GM12872 (cell line): ENCODE data around the gene UCK1.
A peak's percentile ranks its signal among the peaks of the same experiment; 100 is the strongest.

Experiments
- TF ChIP-seq, protein P1 (sequence below): IDR thresholded peaks from 3 replicates; pipeline ENCODE4 v1.5.1; 2011; ENCODE audit warnings: low read depth, mild to moderate bottlenecking, low read length, moderate library complexity; ENCODE audit not compliant: insufficient read depth

UCK1 gene

DNA sequence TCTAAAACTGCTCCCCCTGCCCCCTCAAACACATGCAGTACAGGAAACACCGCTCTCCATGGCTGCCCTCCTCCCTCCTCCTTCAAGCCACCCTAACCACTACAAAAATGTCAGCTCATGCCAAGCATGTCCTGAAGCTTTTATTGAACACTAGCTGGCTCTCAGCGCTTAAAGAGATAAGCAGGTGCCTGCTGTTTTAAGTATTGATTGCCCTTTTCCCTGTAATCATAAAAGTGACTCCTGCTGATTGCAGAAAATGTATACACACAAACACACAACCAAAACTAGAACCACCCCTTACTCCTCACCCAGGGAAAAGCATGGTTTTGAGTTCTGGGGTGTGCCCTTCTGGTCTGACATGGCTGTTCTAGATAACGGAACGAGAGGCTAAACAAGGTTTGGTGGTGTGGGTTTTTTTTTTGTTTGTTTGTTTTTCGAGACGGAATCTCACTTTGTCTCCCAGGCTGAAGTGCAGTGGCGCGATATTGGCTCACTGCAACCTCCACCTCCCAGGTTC lies 3.7 kb upstream of the UCK1 start:
- TF ChIP-seq, protein P1, sequence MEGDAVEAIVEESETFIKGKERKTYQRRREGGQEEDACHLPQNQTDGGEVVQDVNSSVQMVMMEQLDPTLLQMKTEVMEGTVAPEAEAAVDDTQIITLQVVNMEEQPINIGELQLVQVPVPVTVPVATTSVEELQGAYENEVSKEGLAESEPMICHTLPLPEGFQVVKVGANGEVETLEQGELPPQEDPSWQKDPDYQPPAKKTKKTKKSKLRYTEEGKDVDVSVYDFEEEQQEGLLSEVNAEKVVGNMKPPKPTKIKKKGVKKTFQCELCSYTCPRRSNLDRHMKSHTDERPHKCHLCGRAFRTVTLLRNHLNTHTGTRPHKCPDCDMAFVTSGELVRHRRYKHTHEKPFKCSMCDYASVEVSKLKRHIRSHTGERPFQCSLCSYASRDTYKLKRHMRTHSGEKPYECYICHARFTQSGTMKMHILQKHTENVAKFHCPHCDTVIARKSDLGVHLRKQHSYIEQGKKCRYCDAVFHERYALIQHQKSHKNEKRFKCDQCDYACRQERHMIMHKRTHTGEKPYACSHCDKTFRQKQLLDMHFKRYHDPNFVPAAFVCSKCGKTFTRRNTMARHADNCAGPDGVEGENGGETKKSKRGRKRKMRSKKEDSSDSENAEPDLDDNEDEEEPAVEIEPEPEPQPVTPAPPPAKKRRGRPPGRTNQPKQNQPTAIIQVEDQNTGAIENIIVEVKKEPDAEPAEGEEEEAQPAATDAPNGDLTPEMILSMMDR: no peak

DNA sequence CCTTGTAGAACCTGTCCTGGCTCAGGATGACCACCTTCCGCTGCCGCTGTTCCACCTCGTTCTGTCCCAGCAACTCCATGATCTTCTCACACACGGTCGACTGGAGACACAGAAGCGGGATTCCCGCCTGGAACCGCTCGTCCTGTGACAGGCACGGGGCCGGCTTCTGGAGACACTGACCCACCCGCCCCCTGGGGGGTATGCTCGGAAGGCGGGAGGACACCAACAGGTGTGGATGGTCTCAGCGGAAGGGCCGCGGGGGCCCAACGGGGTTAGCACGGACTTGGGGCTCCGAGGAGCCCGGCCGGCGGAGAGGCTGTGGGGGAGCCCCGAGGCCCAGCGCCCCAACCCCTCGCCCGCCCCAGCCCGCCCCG lies 530 bp downstream of the UCK1 start:
- TF ChIP-seq, protein P1: 0 out of 3 replicates have a peak, but pooled peaks have one; percentile 7

DNA sequence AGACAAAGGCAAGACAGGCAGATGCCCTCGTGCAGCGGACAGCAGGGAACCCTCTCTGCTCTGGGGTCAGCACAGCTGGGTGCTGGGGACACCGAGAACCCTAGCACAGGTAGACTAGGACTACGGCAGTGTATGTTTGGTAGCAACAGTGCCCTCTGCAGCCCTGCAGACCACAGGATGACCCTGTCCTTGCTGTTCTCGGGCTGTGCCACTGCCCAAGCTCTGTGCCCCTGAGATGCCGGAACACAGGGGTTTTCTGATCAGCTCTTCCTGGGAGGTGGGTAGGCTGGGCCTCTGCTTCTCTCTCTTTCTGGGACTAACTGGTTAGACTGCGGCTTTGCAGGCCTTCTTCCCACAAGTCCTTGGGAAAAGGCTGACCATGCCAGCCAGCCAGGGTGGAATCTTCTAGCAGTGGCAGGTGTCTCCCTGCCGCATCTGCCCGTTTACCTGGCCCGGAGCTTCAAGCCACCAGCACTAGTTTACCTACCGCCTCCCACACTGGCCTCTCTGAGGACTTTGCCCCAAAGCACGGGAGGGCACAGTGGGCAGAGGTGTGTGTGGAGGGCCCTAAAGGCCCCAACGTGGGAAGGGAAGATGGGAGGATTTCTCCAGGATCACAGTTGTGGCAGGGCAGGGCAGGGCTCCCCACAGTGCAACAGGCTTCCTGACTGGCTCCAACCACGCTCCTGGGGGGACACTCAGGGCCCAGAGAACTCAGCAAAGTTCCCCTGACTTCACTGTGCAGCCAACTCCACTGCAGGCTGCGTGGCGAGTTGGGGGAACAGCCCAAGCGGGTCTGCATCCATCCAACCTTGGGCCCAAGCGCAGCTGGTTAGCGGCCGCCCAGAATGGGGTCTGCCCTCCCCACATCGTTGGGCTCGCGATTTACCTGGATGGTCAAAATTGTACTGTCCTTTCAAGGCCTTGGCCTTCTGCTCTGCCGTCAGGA lies 1.2 kb downstream of the UCK1 start:
- TF ChIP-seq, protein P1: no peak

DNA sequence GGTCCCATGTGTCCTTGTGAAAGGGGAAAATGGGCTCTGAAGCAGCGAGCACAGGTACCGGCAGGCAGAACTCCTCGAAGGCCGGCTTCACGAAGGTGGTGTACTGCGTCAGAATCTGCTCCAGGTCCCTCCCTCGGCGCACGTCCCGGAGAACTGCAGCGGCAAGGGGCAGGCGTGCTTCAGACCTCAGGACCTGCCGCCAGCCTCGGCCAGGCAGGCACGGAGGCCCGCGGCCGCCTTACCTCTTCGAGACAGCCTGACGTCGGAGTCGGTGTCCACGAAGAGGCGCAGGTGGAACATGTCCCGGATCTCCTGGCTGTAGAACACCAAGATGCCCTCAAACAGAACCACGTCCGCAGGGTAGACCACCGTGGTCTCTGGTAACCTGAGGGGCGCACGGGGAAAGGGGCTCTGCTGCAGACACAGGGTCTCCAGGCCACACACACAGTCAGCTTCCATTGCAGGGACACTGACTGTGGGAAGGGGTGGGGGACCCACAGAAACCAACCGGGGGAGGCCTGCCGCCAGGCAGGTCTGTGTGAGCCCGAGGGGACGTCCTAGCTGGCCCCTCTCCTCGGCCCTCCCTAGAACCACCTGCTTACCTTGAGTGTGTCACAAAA lies 2.1 kb downstream of the UCK1 start:
- TF ChIP-seq, protein P1: no peak

DNA sequence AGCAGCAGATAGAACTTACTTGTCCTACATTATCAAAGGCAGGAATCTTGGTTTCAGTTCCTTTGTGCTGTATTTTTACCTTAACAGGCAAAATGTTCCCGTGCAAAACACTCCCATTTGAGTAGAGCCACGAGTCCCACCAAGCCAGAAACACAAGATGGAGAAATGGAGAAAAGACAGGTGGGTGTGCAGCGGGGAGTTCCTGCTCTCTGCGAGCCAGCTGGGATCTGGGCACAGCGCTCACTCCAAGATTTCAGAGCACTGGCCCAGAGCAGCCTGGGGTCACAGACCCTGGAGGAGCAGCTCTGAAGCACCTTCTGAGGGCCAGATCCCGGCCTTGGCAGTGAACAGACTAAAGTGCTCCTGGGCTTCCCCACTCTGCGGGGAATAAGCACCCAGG lies 2.9 kb downstream of the UCK1 start:
- TF ChIP-seq, protein P1: no peak

DNA sequence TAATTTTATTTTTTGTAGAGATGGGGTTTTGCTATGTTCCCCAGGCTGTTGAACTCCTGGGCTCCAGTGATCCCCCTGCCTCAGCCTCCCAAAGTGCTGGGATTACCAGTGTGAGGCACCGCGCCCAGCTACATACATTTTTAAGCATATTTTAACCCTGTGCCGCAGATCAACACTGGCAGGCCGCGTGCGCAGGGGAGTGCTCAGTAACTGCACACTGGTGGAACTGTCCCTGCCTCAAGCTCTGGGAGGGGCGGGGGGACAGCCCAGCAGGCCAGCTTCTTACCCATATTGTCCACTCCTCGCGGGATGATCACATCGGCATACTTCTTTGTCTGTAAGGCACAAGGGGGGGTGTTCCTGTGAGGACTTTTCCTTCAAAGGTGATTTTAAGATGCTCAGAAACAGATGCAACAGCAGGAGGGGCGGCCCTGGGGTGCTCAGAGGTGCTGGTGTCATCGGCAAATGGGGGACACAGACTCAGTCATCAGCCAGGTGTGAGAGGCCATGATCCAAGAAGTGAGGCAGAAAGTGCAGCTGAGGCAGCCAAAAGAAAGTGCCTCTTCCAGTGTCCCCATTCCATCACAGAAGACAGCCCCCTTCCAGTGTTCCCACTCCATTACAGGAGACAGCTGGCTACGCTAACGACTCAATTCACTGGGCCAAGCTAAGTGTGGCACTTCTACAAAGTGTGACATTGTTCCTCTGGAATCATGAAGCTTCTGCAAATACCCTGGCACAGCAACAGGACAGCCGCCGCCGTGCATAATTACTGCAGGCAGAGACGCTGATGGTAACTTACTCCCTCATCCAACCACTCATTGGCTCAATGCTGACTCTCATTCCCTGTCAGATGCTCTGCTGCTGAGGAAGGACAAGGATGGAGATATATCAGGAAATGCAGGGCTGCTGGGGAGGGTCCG lies 5.2 kb downstream of the UCK1 start:
- TF ChIP-seq, protein P1: no peak
